ENCODE data around the gene FKBP15. TPM values are rescaled to one million over a fixed set of nuclear protein-coding genes. Genes with fewer than 3 reads are reported as not detected.

The FKBP15 gene
- total RNA-seq, 1 donor from 2014 or later: 26.4 TPM

DNA sequence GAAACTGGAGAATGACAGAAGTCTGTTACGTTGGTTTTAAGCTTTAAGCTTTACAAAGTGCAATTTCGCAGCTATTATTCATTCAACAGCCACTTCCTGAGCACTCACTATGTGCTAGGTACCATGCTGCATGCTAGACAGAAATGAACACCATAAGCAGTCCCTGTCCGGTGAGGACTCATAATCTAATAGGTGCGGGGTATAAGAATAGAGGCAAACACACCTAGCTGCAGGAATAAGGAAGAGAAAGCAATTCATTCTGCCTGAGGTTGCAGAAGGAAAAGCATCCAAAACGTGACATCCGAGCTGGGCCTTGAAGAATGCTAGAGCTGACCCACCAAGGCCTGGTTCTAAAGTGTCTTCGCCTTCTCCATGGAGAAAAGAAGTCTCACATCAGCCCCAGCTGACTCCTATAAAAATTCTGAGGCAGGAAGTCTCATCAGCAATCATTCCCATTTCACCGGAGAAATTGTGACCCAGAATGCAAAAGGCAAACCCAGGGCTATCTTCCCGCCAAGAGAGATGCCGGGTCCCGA lies 542 bp downstream of the FKBP15 start:
- DNase-seq (ENCODE audit: low read depth) (no peak), FAIRE-seq (no peak)
- TF ChIP-seq EZH2 (IDR thresholded peaks at IDR 0.05; ENCODE audit: insufficient read depth, low read length): no peak
- TF ChIP-seq, protein P1, sequence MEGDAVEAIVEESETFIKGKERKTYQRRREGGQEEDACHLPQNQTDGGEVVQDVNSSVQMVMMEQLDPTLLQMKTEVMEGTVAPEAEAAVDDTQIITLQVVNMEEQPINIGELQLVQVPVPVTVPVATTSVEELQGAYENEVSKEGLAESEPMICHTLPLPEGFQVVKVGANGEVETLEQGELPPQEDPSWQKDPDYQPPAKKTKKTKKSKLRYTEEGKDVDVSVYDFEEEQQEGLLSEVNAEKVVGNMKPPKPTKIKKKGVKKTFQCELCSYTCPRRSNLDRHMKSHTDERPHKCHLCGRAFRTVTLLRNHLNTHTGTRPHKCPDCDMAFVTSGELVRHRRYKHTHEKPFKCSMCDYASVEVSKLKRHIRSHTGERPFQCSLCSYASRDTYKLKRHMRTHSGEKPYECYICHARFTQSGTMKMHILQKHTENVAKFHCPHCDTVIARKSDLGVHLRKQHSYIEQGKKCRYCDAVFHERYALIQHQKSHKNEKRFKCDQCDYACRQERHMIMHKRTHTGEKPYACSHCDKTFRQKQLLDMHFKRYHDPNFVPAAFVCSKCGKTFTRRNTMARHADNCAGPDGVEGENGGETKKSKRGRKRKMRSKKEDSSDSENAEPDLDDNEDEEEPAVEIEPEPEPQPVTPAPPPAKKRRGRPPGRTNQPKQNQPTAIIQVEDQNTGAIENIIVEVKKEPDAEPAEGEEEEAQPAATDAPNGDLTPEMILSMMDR (IDR thresholded peaks at IDR 0.05; ENCODE audit: insufficient read depth, low read depth, low read length): no peak
- Histone ChIP-seq H3K4me3 (ENCODE audit: insufficient read depth, low read depth, low read length) (peak overlapping the region; percentile 99), H3K27ac (ENCODE audit: low read depth, low read length) (peak overlapping the region; percentile 86), H3K9me3 (ENCODE audit: insufficient read depth, low read depth, low read length) (no peaks in the 10 kb centered on the region), H3K27me3 (ENCODE audit: insufficient read depth, low read length) (no peaks in the 10 kb centered on the region), H2AFZ (ENCODE audit: low read depth, low read length) (peak overlapping the region; percentile 96), H3K4me2 (ENCODE audit: low read length) (peak overlapping the region; percentile 89), H3K79me2 (ENCODE audit: insufficient read depth, low read length) (peaks cover 72% of the 10 kb centered on the region), H3K4me1 (ENCODE audit: insufficient read depth, low read length) (peaks cover 22% of the 10 kb centered on the region), H3K9ac (ENCODE audit: low read length) (peak overlapping the region; percentile 96), H4K20me1 (ENCODE audit: insufficient read depth, low read length) (peaks cover 39% of the 10 kb centered on the region), H3K36me3 (ENCODE audit: insufficient read depth, low read length) (peaks cover 3% of the 10 kb centered on the region)
- Mint-ChIP-seq H3K4me1 (ENCODE audit: low read depth, unreplicated experiment) (peaks cover 21% of the 10 kb centered on the region), H3K9me3 (ENCODE audit: unreplicated experiment) (no peaks in the 10 kb centered on the region), H3K36me3 (ENCODE audit: low read depth, unreplicated experiment) (no peaks in the 10 kb centered on the region), H3K27ac (ENCODE audit: unreplicated experiment) (peak overlapping the region; percentile 88), H3K27me3 (ENCODE audit: low read depth, unreplicated experiment) (no peaks in the 10 kb centered on the region), H3K4me3 (ENCODE audit: unreplicated experiment) (peak overlapping the region; percentile 97)

DNA sequence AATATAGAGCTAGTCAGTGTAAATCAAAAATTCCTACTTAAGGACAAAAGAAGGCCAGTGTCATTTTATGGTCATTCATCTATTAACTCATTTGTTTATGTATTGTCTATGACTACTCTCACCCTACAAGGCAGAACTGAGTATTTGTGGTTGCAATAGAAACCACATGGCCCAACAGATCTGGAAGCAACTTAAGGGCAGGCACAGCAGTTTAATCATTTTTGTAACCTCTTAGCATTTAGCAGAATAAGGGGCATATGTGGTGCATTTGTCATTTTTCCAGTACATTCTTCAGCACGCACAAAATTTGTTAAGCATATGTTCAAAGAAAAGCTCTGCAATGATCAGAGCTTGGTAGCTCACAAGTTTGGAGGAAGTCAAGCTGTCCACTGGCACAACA lies 1.1 kb downstream of the FKBP15 start:
- no peaks in the 10 kb centered on the region for H3K36me3 Mint-ChIP-seq (ENCODE audit: low read depth, unreplicated experiment)
- FAIRE-seq (no peak), DNase-seq (ENCODE audit: low read depth) (peak; percentile 88)
- peaks cover 41% of the 10 kb centered on the region for H4K20me1 ChIP-seq (ENCODE audit: insufficient read depth, low read length)
- H3K4me1 Mint-ChIP-seq (ENCODE audit: low read depth, unreplicated experiment): peaks cover 24% of the 10 kb centered on the region
- peak overlapping the region; percentile 89 for H3K4me2 ChIP-seq (ENCODE audit: low read length)
- H2AFZ ChIP-seq (ENCODE audit: low read depth, low read length): no peak overlapping the region
- TF ChIP-seq, protein P1 (IDR thresholded peaks at IDR 0.05; ENCODE audit: insufficient read depth, low read depth, low read length): no peak
- no peak for TF ChIP-seq EZH2 (IDR thresholded peaks at IDR 0.05; ENCODE audit: insufficient read depth, low read length)
- no peak overlapping the region for H3K27ac ChIP-seq (ENCODE audit: low read depth, low read length)
- H3K4me3 Mint-ChIP-seq (ENCODE audit: unreplicated experiment): peak overlapping the region; percentile 97
- no peaks in the 10 kb centered on the region for H3K27me3 ChIP-seq (ENCODE audit: insufficient read depth, low read length)
- H3K79me2 ChIP-seq (ENCODE audit: insufficient read depth, low read length): peaks cover 74% of the 10 kb centered on the region
- H3K27me3 Mint-ChIP-seq (ENCODE audit: low read depth, unreplicated experiment): no peaks in the 10 kb centered on the region
- H3K4me1 ChIP-seq (ENCODE audit: insufficient read depth, low read length): peaks cover 22% of the 10 kb centered on the region
- no peak overlapping the region for H3K27ac Mint-ChIP-seq (ENCODE audit: unreplicated experiment)
- H3K9ac ChIP-seq (ENCODE audit: low read length): peak overlapping the region; percentile 96
- H3K9me3 Mint-ChIP-seq (ENCODE audit: unreplicated experiment): no peaks in the 10 kb centered on the region
- peaks cover 3% of the 10 kb centered on the region for H3K36me3 ChIP-seq (ENCODE audit: insufficient read depth, low read length)
- peak overlapping the region; percentile 99 for H3K4me3 ChIP-seq (ENCODE audit: insufficient read depth, low read depth, low read length)
- H3K9me3 ChIP-seq (ENCODE audit: insufficient read depth, low read depth, low read length): no peaks in the 10 kb centered on the region

DNA sequence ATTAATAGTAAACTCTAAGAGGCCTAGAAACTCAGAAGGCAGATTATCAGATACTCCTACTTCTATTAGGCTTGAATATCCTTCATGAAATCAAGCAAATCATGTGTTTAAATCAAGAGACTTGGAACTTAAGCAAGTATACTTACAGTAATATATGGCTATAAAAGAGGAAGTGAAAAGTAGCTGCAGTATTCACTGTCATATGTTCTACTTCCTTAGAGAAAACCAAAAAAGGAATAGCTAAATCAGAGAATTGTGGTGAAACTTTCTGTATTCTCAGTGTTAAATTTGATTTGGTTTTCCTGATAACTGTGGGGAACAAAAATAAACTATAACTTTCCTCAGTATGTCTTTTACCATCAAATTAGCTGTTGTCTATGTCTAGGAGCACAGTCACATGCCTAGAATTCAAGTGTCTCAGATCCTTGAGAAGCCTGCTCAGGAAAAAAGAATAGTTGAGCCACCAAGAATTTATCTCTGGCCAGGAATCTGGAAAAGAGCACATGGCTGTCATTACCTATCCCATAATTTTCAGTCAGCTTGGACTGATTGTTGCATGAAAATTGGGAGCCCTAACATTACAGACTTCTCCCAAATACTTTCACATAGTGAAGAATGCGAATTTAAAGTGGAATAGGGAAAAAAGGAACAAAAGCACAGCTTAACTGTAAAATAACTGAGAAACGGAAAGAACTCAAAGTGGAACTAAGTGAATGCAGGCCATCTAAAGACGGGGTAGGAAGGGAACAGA lies 1.7 kb downstream of the FKBP15 start:
- FAIRE-seq (no peak), DNase-seq (ENCODE audit: low read depth) (no peak)
- no peak overlapping the region for H3K27ac ChIP-seq (ENCODE audit: low read depth, low read length)
- Mint-ChIP-seq H3K27ac (ENCODE audit: unreplicated experiment) (no peak overlapping the region), H3K4me1 (ENCODE audit: low read depth, unreplicated experiment) (peaks cover 27% of the 10 kb centered on the region), H3K36me3 (ENCODE audit: low read depth, unreplicated experiment) (peaks cover 2% of the 10 kb centered on the region), H3K9me3 (ENCODE audit: unreplicated experiment) (no peaks in the 10 kb centered on the region), H3K27me3 (ENCODE audit: low read depth, unreplicated experiment) (no peaks in the 10 kb centered on the region), H3K4me3 (ENCODE audit: unreplicated experiment) (peak overlapping the region; percentile 97)
- H3K79me2 ChIP-seq (ENCODE audit: insufficient read depth, low read length): peaks cover 80% of the 10 kb centered on the region
- H3K9ac ChIP-seq (ENCODE audit: low read length): peak overlapping the region; percentile 96
- TF ChIP-seq EZH2 (IDR thresholded peaks at IDR 0.05; ENCODE audit: insufficient read depth, low read length): no peak
- peak overlapping the region; percentile 99 for H3K4me3 ChIP-seq (ENCODE audit: insufficient read depth, low read depth, low read length)
- no peak overlapping the region for H2AFZ ChIP-seq (ENCODE audit: low read depth, low read length)
- H3K27me3 ChIP-seq (ENCODE audit: insufficient read depth, low read length): no peaks in the 10 kb centered on the region
- H3K36me3 ChIP-seq (ENCODE audit: insufficient read depth, low read length): peaks cover 3% of the 10 kb centered on the region
- H3K4me2 ChIP-seq (ENCODE audit: low read length): peak overlapping the region; percentile 89
- H3K9me3 ChIP-seq (ENCODE audit: insufficient read depth, low read depth, low read length): no peaks in the 10 kb centered on the region
- peaks cover 22% of the 10 kb centered on the region for H3K4me1 ChIP-seq (ENCODE audit: insufficient read depth, low read length)
- peaks cover 47% of the 10 kb centered on the region for H4K20me1 ChIP-seq (ENCODE audit: insufficient read depth, low read length)

All from astrocyte (in vitro differentiated cells and primary cell).